ENCODE measurements around the gene MT1G.

The MT1G gene

DNA sequence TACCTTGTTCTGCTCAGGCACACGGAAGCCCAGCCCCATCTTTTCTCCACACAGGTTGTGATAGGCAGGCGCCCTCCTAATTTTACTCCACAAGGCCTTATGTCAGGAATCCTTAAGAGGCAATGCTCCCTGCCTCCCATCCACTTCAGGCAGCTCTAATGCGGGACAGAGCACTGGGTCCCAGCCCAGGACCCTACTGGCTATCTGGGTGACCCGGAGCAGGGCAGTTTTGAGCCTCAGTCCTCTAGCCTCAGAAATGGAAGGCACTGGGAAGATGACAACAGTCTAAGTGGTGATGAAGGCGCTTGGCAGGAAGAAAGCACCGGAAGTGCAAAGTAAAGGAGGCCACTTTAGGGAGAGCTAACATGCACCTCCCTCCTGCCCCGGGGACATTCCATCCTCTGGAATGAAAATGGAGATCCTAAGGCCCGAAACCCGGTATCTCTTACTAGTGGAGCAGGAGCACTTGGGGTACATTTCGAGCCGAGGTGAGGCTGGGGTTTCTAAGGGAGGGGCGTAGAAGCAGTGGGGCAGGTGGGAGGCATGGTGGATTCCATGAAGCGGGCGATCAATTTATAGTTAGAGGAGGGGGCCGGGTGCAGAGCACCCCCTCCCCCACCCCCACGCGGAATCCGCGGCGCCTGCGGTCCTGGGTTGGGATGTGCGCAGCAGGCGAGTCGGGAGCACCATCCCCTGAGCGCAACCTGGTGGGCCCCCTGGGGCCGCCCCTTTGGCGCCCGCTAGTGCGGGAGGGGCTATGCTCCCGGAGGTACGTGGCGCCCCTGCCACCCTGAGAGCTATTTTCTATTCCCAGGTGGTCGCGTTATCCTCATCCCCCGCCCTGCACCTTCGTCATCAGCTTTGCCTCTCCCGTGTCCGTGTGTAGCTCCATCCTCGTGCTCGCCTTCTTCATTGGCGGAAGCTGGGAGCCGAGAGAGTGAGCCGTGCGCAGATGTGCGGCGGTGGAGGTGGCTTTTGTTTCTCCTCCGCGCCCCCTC lies 5.2 kb downstream of the MT1G start:
- FAIRE-seq: no peak

DNA sequence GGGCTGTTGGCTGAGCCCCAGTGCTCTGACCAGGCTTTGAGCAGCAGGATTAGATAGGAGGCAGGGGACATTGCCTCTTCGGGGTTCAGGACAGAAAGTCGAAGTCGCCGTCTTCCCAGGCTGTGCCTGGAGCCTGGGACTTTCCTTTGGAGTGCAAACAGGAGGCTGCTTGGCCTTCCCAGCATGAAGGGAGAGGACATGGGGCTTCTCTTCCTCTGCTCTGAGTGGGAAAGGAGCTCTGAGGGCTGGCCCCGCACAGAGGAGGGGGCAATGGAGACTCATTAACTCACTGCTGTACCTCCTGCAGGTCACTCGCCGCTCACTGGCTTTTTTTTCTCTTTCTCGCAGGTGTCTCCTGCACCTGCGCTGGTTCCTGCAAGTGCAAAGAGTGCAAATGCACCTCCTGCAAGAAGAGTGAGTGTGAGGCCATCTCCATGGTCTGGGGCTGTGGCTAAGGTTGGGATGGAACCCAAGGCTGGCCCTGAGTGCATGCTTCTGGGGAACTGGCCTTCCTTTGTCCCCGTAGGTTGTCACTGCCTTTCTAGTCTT lies 9.5 kb downstream of the MT1G start:
- no peak for FAIRE-seq

DNA sequence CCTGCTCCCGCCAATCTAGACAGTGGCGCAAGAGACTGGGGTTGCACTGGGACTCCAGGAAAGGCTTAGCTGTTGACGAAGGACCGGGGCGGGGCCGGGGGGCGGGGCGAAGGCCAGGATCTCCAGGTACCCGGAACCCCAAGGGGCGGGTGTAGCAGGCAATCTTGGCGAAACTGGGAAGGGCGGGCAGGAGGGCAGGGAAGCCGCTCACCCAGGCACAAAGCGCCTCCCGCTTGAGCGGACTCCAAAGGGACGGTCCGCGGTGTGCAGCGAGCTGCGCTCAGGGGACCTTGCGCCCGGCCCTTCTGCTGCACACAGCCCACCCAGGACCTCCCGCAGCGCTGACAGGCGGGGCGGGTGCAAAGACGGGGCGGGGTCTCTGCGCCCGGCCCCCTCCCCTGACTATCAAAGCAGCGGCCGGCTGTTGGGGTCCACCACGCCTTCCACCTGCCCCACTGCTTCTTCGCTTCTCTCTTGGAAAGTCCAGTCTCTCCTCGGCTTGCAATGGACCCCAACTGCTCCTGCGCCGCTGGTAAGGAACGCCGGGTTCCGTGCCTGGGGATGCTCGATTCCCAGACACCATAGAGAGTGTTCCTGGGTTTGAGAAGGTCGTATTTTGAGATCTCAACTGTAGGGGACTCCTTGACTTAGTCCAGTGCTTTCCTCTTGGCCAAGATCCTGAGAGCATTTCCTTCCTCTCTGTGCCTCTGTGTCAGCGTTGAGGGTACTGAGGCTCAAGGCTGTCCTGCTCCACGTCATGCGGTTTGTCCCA lies 10.1 kb downstream of the MT1G start, which contains the start of gene MT1F:
Gene MT1F, plus strand, starts transcription at position 405 of the 772 bp plus-strand sequence. Its CDS starts 100 bp downstream, at position 505.
- FAIRE-seq: no peak

DNA sequence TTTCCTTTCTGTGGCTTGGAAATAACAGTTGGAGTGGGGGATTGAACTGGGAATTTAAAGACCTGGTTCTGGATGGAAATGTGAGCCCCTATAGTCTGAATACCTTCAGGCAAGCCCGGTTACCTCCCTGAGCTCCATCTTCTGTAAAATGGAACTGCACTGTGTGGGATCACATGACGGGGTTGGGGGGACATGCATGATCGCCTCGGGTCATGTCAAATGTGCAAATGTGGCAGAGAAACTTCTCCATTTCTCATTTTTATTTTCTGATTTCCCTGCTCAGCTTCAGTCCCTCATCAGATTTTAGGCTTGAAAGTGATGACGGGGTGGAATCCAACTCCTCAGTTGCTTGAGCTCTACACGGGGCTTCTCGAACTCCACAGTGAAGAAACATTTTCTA lies 14.6 kb downstream of the MT1G start:
- FAIRE-seq: no peak

DNA sequence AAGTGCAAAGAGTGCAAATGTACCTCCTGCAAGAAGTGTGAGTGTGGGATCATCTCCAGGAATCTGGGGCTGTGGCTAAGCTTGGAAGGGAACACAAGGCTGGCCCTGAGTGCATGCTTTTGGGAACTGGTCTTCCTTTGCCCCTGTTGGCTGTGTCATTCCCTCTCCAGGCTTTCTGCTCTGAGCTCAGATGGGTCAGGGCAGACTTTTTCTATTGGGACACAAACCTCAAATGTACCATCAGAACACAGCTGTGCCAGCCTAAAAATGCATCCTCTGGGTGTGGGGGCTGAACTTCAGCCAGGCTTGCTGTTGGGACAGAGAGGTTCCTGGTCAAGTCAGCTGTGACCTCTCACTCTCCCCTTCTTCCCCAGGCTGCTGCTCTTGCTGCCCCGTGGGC lies 15.3 kb downstream of the MT1G start:
- FAIRE-seq: no peak

DNA sequence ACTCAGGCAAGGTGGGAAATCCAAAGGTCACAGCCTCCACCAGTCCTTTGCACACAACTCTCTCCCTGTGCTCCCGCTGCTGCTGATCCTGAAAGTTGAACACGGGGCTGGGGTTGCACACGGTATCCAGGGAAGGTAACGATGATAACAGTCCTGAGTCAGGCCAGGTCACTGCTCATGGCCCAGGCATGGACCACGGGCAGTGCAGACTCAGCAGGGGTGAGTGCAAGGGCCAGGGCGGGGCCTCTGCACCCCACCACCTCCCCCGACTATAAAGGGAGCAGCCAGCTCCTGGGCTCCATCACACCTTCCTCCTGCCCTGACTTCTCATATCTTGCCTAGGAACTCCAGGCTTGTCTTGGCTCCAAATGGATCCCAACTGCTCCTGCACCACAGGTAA lies 16.3 kb downstream of the MT1G start, which contains the start of gene MT1B:
Gene MT1B, plus strand, starts transcription at position 301 of the 400 bp plus-strand sequence. Its CDS starts 68 bp downstream, at position 369.
- no peak for FAIRE-seq

DNA sequence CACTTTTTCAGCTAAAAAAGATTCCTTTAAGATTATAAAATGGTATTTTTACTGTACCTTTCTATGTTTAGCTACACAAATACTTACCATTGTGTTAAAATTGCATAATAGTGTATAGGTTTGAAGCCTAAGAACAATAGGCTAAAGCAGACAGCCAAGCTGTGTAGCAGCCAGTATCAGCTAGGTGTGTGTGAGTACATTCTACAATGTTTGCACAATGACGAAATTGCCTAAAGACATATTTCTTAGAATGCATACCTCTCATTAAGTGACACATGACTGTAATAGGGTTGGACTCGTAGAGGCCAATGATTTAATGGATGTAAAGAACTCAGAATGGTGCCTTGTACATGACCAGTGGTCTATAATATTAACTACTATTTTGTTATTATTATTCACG lies 18.0 kb downstream of the MT1G start:
- no peak for FAIRE-seq

DNA sequence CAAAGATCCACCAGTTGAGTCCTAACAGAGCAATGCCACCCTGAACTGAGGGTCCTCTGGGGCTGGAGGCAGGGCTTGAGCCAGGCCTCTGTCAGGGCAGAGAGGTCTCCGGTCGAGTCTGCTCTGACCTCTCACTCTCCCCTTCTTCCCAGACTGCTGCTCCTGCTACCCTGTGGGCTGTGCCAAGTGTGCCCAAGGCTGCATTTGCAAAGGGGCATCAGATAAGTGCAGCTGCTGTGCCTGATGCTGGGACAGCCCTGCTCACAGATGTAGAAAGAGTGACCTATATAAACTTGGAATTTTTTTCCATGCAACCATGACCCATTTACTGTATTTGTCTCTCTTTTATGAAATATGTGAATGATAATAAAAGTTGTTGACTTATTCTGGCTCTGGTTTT lies 18.6 kb downstream of the MT1G start:
- no peak for FAIRE-seq

DNA sequence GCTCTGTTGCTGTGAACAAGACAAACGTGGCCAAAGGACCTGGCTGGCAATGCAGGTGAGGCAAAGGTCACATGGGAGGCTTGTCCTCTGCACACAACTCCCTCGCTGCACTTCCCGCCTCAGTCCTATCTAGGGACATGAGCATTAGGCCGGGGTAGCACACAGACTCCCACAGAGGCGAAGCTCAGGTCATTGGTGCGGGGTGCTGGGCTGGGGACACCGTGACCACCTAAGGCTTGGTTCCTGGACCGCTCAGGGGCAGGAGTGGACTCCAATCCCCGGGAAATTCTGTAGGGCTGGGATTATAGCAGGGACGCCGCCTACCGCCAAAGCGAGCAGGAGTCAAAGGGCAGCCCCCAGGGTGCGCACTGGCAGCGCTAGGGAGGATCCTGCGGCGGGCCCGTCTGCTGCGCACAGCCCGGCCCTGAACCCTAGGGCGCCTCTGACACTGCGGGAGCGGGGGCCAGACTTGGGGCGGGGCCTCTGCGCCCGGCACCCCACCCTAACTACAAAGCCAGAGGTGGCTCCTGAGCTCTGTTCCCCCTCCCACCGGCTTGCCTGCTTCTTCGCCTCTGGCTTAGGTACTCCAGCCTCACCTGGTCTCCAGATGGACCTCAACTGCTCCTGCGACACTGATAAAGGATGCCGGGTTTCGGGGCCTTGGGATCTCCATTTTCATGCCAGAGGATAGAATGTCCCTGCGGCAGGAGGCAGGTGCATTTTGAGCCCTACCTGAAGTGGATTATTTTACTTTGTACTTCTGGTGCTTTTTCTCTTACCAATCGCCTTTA lies 20.0 kb downstream of the MT1G start:
- FAIRE-seq: no peak

DNA sequence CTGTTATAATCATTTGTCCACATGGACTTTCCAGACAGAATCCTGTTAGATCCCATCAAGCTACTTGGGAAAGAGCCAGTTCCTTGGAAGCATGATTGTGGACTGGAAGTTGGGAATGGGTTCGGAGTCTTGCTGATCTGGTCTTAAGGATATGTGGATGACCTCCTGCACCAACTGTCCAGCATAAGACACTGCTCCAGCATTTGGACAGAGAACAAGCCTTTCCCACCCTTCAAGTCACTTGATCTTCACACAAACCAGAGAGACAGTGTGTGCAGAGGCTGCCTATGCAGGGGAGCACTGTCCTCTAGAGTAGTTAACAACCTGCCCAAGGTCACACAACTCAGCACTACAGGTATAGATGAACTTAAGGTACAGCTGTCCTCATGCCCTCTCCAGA lies 22.0 kb downstream of the MT1G start:
- no peak for FAIRE-seq

DNA sequence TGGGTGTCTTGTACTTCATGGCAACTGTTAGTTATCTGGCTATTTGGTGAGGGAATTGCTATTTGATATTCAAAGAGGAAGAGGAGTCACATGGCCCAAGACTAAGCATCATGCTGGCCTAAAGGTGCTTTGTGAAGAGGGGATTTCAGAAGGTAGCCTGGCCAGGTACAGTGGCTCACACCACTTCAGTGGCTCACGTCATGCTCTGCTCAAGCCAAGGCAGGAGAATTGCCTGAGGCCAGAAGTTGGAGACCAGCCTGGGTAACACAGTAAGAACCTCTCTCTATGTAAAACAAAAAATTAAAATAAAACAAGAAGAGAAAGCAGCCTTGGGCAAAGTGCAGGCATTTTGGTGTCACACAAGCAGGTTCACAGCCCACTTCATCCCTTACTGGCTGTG lies 22.6 kb downstream of the MT1G start:
- FAIRE-seq: no peak

DNA sequence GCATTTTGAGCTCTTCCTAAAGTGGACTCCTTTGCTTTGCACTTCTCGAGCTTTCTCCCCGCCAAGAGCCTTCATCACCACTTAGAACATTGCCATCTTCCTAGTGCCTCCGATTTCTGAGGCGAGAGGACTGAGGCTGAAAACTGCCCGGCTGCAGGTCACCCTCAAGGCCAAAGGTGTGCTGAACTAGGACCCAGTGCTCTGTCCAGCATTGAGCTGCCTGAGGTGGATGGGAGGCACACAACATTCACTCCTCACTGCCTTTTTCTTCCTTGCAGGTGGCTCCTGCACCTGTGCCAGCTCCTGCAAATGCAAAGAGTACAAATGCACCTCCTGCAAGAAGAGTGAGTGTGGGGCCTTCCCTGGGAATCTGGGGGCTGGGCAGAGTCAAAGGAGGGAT lies 24.0 kb downstream of the MT1G start:
- no peak for FAIRE-seq

DNA sequence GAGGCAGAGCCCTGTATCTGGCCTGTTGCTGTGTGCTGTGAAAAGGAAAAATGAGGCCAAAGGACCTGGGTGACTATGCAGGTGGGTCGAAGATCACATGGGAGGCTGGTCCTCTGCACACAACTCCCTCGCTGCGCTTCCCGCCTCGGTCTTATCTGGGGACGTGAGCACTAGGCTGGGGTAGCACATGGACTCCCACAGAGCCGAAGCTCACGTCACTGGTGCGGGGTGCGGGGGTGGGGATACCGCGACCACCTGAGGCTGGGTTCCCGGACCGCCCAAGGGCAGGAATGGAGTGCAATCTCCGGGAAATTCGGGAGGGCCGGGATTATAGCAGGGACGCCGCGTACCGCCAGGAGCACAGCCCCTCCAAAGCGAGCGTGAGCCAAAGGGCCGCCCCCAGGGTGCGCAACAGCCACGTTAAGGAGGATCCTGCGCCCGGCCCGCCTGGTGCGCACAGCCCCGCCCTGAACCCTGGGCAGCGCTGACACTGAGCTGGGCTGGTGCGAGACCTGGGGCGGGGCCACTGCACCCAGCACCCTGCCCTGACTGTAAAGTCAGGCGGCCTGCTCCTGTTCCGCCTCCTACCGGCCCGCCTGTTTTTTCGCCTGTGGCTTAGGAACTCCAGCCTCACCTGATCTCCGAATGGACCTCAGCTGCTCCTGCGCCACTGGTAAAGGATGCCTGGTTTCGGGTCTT lies 24.6 kb downstream of the MT1G start:
- no peak for FAIRE-seq

DNA sequence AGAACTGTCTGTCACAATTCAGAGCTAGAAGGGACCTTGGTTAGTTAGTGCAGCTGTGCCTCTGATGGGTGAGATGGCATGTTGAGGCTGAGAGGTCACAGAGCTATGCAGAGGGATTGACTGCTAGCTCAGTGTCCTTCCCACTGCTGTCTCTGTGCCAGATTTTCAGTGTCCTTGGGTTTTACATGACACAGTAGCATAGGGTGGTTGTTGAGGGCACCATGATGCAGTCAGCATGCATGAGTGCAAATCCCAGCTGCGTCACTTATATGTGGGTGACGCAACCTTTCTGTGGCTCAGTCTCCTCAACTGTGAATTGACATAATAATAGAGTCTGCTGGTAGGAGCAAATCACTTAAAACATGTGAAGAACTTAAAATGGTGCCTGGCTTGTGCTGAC lies 26.7 kb downstream of the MT1G start:
- FAIRE-seq: no peak

DNA sequence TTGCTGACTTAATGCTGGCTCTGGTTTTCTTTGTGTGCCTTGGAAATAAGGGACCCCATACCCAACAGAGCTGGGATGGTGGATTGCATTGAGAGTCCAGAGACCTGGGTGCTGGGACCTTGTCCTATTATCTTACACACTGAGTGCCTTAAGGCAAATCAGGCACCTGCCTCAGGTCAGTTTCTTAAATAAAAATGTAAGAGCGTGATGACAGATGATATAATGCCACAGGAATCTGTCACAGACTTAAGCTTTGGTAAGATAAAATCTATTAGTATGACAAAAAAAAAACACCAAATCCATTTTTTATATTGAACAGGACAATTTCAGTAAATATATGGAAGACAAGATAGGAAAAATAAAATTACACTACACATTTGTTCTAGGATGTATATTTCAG lies 27.8 kb downstream of the MT1G start:
- FAIRE-seq: no peak

DNA sequence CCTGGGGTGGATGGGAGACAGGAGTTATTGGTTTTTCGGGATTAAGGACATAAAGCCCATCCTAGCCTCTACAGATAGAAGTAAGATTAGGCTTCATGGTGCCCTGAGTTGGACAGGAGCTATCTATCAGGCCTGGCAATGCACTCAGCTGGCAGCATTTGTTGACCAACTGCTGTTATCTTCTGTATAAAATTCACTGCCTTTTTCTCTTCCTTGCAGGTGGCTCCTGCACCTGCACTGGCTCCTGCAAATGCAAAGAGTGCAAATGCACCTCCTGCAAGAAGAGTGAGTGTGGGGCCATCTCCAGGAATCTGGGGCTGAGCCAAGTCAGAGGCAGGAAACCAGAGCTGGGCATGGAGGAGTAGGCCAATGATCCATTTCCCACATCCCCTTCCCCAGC lies 28.8 kb downstream of the MT1G start:
- no peak for FAIRE-seq

DNA sequence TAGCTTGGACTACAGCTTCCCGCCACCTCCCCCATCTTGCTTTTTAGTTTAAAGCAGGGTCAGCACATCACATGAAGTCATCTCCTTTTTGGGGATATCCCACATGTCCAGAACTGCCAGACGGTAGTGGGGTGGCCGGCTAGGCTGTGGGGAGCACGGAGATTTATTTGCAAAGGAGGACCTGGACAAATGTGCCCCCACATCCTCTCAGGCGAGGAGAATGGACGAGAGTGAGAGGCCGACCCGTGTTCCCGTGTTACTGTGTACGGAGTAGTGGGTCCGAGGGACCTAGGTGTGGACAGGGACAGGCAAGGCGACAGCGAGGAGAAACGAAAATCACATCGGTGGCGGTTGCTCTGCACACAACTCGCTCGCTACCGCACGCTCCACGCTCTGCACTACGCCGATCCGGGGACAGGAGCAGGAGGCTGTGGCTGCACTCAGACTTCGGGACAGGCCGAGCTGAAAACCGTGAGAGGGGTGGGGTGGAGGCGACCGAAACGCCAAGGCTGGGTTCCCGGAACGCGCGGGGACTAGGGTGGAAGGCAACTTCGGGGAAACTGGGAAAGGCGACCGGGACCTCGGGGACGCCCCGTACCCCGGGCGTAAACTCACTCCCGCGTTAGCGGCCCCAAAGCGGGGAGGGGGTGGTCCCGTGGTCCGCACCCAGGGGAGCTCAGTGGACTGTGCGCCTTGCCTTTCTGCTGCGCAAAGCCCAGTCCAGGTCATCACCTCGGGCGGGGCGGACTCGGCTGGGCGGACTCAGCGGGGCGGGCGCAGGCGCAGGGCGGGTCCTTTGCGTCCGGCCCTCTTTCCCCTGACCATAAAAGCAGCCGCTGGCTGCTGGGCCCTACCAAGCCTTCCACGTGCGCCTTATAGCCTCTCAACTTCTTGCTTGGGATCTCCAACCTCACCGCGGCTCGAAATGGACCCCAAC lies 29.8 kb downstream of the MT1G start, which contains the start of gene MT1A:
Gene MT1A, plus strand, starts transcription at position 853 of the 937 bp plus-strand sequence. Its CDS starts 73 bp downstream, at position 926.
- FAIRE-seq: no peak

DNA sequence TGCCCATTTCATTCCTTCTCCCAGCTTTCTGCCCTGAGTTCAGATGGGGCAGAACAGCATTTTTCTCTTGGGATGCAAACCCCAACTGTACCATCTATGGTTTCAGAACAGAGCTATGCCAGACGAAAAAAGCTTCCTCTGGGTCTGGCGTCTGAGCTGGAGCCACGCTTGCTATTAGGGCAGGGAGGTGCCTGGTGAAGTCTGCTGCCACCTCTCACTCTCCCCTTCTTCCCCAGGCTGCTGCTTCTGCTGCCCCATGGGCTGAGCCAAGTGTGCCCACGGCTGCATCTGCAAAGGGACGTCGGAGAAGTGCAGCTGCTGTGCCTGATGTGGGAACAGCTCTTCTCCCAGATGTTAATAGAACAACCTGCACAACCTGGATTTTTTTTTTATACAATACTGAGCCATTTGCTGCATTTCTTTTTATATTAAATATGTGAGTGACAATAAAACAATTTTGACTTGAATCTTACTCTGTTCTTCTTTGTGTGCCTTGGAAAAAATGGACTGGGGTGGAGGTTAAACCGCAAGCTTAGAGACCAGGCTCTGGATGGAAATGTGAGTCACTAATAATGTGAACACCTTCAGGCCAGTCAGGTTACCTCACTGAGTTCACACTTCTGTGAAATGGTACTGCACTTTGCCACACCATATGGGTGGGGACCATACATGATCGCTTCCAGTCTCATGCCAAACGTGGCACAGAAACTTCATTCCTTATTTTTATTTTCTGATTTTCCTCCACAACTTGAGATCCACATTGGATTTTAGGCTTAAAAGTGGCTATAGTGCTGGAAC lies 31.1 kb downstream of the MT1G start:
- FAIRE-seq: no peak

DNA sequence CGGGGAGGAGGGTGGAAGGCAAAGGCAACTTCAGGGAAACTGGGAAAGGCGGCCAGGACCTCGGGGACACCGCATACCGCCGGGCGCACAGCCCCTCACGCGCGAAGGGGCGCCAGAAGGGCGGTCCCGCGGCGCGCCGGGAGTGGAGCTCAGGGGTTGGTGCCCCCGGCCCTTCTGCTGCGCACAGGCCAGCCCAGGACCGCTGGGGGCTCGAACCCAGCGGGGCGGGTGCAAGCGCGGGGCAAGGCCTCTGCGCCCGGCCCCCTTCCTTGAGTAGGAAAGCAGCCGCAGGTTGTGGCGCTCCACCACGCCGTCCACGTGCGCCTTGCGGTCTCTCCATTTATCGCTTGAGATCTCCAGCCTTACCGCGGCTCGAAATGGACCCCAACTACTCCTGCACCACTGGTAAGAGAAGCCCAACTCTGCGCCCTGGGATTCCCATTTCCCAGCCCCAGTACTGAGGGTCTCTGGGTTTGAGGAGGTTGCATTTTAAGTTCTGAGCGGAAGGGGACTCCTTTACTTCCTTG lies 32.4 kb downstream of the MT1G start:
- no peak for FAIRE-seq
